ENCODE results near the gene KLK3. TPM values are rescaled to one million over a fixed set of nuclear protein-coding genes. Genes with fewer than 3 reads are reported as not detected.

KLK3 gene
- total RNA-seq, 1 donor from 2014 or later = not detected

GRCh38 chr19:50832666-50833065 is 22.0 kb upstream of the KLK3 start:
- no peak for TF ChIP-seq CTCF (IDR thresholded peaks at IDR 0.05; ENCODE audit: unreplicated experiment)
- Mint-ChIP-seq H3K27ac (no peak overlapping the region), H3K36me3 (ENCODE audit: insufficient read depth) (no peaks in the 10 kb centered on the region), H3K9me3 (ENCODE audit: low read depth) (no peaks in the 10 kb centered on the region), H3K4me1 (ENCODE audit: low read depth) (peaks cover 4% of the 10 kb centered on the region), H3K27me3 (peaks cover 50% of the 10 kb centered on the region), H3K4me3 (ENCODE audit: low read depth) (no peak overlapping the region)
- DNase-seq (ENCODE audit: low spot score, unreplicated experiment) = no peak

GRCh38 chr19:50833117-50833801 is 21.5 kb upstream of the KLK3 start, which contains the start of gene KLK15:
Gene KLK15, minus strand, starts transcription at chr19:50833574. Its CDS starts 2,082 bp downstream, at chr19:50831492.
- Mint-ChIP-seq H3K27me3 (peaks cover 47% of the 10 kb centered on the region), H3K4me1 (ENCODE audit: low read depth) (peaks cover 5% of the 10 kb centered on the region), H3K9me3 (ENCODE audit: low read depth) (no peaks in the 10 kb centered on the region)

GRCh38 chr19:50833802-50834167 is 20.9 kb upstream of the KLK3 start:
- Mint-ChIP-seq H3K27me3 (peaks cover 48% of the 10 kb centered on the region), H3K4me1 (ENCODE audit: low read depth) (peaks cover 5% of the 10 kb centered on the region), H3K9me3 (ENCODE audit: low read depth) (no peaks in the 10 kb centered on the region), H3K27ac (no peak overlapping the region), H3K36me3 (ENCODE audit: insufficient read depth) (no peaks in the 10 kb centered on the region), H3K4me3 (ENCODE audit: low read depth) (peak overlapping the region; percentile 21)
- no peak for DNase-seq (ENCODE audit: low spot score, unreplicated experiment)
- no peak for TF ChIP-seq CTCF (IDR thresholded peaks at IDR 0.05; ENCODE audit: unreplicated experiment)

More at GRCh38 chr19:50833117-50833801, 21.5 kb upstream of the KLK3 start, which contains the start of gene KLK15:
- no peaks in the 10 kb centered on the region for H3K36me3 Mint-ChIP-seq (ENCODE audit: insufficient read depth)
- no peak within 1 kb of the TSS for H3K27ac Mint-ChIP-seq
- peak within 1 kb of the TSS; percentile 21 for H3K4me3 Mint-ChIP-seq (ENCODE audit: low read depth)
- TF ChIP-seq CTCF (IDR thresholded peaks at IDR 0.05; ENCODE audit: unreplicated experiment) = no peak
- DNase-seq (ENCODE audit: low spot score, unreplicated experiment) = no peak

GRCh38 chr19:50835103-50835784 is 19.5 kb upstream of the KLK3 start:
- peaks cover 5% of the 10 kb centered on the region for H3K4me1 Mint-ChIP-seq (ENCODE audit: low read depth)
- DNase-seq (ENCODE audit: low spot score, unreplicated experiment) = no peak
- no peaks in the 10 kb centered on the region for H3K36me3 Mint-ChIP-seq (ENCODE audit: insufficient read depth)
- peak overlapping the region; percentile 85 for H3K4me3 Mint-ChIP-seq (ENCODE audit: low read depth)
- peaks cover 46% of the 10 kb centered on the region for H3K27me3 Mint-ChIP-seq
- no peak overlapping the region for H3K27ac Mint-ChIP-seq
- H3K9me3 Mint-ChIP-seq (ENCODE audit: low read depth) = no peaks in the 10 kb centered on the region
- TF ChIP-seq CTCF (IDR thresholded peaks at IDR 0.05; ENCODE audit: unreplicated experiment) = no peak

- DNase-seq (ENCODE audit: low spot score, unreplicated experiment) = peak; percentile 93
- peaks cover 5% of the 10 kb centered on the region for H3K4me1 Mint-ChIP-seq (ENCODE audit: low read depth)
- H3K9me3 Mint-ChIP-seq (ENCODE audit: low read depth) = no peaks in the 10 kb centered on the region
- peak; percentile 8 for TF ChIP-seq CTCF (IDR thresholded peaks at IDR 0.05; ENCODE audit: unreplicated experiment)
- H3K27ac Mint-ChIP-seq = peak overlapping the region; percentile 63
- H3K4me3 Mint-ChIP-seq (ENCODE audit: low read depth) = peak overlapping the region; percentile 85
- H3K36me3 Mint-ChIP-seq (ENCODE audit: insufficient read depth) = no peaks in the 10 kb centered on the region
- peaks cover 51% of the 10 kb centered on the region for H3K27me3 Mint-ChIP-seq
Measured at GRCh38 chr19:50835785-50836542, 18.8 kb upstream of the KLK3 start.
